Prostate gland (tissue), 2 donors: ENCODE data around the gene NINJ1. TPM values are rescaled to one million over a fixed set of nuclear protein-coding genes. Genes with fewer than 3 reads are reported as not detected.
A peak's percentile ranks its signal among the peaks of the same experiment; 100 is the strongest.

Experiments used
- DNase-seq: peaks from one replicate; pipeline ENCODE4 v3.0.0-alpha.2; 2019; ENCODE audit warnings: low spot score
- H3K27ac ChIP-seq, 2 donors: fragments of 200-600 bp; sonication (generic); 2 replicates each; pipeline ENCODE4 v1.5.1; 2017 to 2019
- H3K27me3 ChIP-seq: fragments of 200-600 bp; sonication (generic); replicated peaks from 2 replicates; pipeline ENCODE4 v1.5.1; 2019; ENCODE audit not compliant: insufficient read depth
- H3K36me3 ChIP-seq, 2 donors: fragments of 200-600 bp; sonication (generic); 1 replicate in 1 of 2; 2 replicates in 1 of 2; pipeline versions ENCODE4 v1.5.1 to v1.8.1; 2017 to 2019
- H3K4me1 ChIP-seq: fragments of 200-600 bp; sonication (generic); replicated peaks from 2 replicates; pipeline ENCODE4 v1.5.1; 2019
- H3K4me3 ChIP-seq, 2 donors: fragments of 200-600 bp; sonication (generic); 2 replicates each; pipeline ENCODE4 v1.5.1; 2017 to 2019
- H3K9me3 ChIP-seq: fragments of 200-600 bp; sonication (generic); 2 replicates; pipeline ENCODE4 v1.5.1; 2017
- POLR2A ChIP-seq: fragments of 450-650 bp; IDR thresholded peaks from one replicate; pipeline ENCODE4 v1.6.1; 2016; ENCODE audit warnings: antibody characterized with exemption, mild to moderate bottlenecking
- POLR2AphosphoS5 ChIP-seq: sonication (generic); formaldehyde crosslinking; IDR thresholded peaks from one replicate; pipeline ENCODE4 v1.6.1; 2017; ENCODE audit warnings: antibody characterized with exemption
- WGBS: methylation state at CpG from one replicate; pipeline ENCODE4 v1.1.5; 2018; 5-methylcytosine and 5-hydroxymethylcytosine counted together
- intact Hi-C: fragments of 100-400 bp; cut with DNase I; formaldehyde crosslinking; loops from one replicate; pipeline ENCODE4 v1.14.2; 2022
- total RNA-seq, 2 donors: library from RNA; depleted of rRNA; stranded (reverse); fragments of >200 nt; gene quantifications; one replicate each; pipeline ENCODE4 v1.1.0, GENCODE V29; 2016
- TF ChIP-seq, protein P1 (sequence below), 4 experiments: fragments of 200-600 bp in 2 of 4; fragments of 450-650 bp in 2 of 4; sonication (generic) in 2 of 4; IDR thresholded peaks; 1 replicate in 3 of 4; 2 replicates in 1 of 4; pipeline ENCODE4 v1.5.1; 2016 to 2019; ENCODE audit warnings: antibody characterized with exemption in 4 of 4, mild to moderate bottlenecking in 2 of 4, moderate library complexity in 2 of 4

The NINJ1 gene
- total RNA-seq, 2 donors from 2014 or later, result 139 to 183 TPM

DNA sequence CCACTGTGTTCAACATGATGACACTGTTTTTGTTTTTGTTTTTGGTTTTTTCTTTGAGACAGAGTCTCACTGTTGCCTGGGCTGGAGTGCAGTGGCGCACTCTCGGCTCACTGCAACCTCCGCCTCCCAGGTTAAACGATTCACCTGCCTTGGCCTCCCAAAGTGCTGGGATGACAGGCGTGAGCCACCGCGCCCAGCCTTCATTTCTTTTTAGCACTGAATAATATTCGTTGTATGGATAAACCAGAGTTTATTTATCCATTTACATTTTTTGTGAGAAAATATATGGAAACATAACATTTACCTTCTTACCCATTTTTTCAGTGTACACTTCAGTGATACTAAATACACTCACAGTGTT is 33.8 kb downstream of the NINJ1 start:
- H3K4me3 ChIP-seq, result no peak overlapping the region
- WGBS, result 95% methylated on average over 8 of the region's 8 CpGs
- H3K4me1 ChIP-seq, result peaks cover 11% of the 10 kb centered on the region
- H3K27me3 ChIP-seq, result no peaks in the 10 kb centered on the region
- H3K9me3 ChIP-seq, result no peaks in the 10 kb centered on the region
- H3K27ac ChIP-seq, result no peak overlapping the region
- intact Hi-C loops, result no loop called here
- H3K36me3 ChIP-seq, result no peaks in the 10 kb centered on the region
- no peak for DNase-seq
- TF ChIP-seq, protein P1, sequence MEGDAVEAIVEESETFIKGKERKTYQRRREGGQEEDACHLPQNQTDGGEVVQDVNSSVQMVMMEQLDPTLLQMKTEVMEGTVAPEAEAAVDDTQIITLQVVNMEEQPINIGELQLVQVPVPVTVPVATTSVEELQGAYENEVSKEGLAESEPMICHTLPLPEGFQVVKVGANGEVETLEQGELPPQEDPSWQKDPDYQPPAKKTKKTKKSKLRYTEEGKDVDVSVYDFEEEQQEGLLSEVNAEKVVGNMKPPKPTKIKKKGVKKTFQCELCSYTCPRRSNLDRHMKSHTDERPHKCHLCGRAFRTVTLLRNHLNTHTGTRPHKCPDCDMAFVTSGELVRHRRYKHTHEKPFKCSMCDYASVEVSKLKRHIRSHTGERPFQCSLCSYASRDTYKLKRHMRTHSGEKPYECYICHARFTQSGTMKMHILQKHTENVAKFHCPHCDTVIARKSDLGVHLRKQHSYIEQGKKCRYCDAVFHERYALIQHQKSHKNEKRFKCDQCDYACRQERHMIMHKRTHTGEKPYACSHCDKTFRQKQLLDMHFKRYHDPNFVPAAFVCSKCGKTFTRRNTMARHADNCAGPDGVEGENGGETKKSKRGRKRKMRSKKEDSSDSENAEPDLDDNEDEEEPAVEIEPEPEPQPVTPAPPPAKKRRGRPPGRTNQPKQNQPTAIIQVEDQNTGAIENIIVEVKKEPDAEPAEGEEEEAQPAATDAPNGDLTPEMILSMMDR (IDR thresholded peaks at IDR 0.05), result no peak
- TF ChIP-seq POLR2A (no peak), POLR2AphosphoS5 (no peak)

DNA sequence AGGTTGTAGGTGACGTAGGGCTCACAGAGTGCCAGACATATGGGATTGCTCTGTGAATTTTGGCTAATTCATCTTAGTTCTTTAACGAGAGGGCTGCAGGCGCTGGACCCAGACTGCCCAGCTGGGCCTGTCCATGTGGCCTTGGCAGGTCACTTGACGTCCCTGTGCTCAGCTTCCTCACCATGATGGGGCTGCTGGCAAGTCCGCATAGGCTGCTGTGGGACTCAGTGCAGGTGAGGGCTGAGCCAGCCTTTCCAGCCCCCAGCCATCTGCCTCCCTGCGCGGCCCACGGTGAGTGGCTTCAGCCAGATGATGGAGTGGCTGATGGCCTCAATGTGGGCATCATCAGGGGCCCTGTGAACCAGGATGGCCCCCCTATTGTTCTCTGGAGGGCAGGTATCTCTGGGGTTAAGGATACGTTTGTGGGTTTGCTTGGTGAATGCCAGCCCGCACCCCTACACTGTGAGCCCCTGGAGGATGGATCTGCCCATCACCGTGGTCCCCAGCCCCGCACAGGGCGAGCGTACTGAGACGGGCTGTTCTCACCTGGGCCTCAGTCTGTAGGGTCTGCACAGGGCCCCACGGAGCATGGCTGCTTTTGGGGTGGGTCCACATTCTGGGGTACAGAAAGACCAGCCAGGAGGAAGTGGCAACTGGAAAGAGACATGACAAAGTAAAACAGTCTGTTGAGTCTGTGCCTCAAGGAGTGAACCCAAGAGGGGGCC is 34.3 kb downstream of the NINJ1 start:
- intact Hi-C loops, result loop anchor here (5.0 to 10.0 kb wide), 3 partner anchors 33 to 465 kb away; partner anchors contain the start of gene NINJ1
- TF ChIP-seq, protein P1 (IDR thresholded peaks at IDR 0.05), result no peak
- TF ChIP-seq POLR2A (no peak), POLR2AphosphoS5 (no peak)
- DNase-seq, result no peak
- peak overlapping the region in 1 of 2 donors; percentile 90 for H3K27ac ChIP-seq
- H3K4me3 ChIP-seq, result no peak overlapping the region
- H3K4me1 ChIP-seq, result peaks cover 11% of the 10 kb centered on the region
- H3K9me3 ChIP-seq, result no peaks in the 10 kb centered on the region
- 87% methylated on average over 16 of the region's 16 CpGs for WGBS
- H3K27me3 ChIP-seq, result no peaks in the 10 kb centered on the region
- H3K36me3 ChIP-seq, result no peaks in the 10 kb centered on the region

DNA sequence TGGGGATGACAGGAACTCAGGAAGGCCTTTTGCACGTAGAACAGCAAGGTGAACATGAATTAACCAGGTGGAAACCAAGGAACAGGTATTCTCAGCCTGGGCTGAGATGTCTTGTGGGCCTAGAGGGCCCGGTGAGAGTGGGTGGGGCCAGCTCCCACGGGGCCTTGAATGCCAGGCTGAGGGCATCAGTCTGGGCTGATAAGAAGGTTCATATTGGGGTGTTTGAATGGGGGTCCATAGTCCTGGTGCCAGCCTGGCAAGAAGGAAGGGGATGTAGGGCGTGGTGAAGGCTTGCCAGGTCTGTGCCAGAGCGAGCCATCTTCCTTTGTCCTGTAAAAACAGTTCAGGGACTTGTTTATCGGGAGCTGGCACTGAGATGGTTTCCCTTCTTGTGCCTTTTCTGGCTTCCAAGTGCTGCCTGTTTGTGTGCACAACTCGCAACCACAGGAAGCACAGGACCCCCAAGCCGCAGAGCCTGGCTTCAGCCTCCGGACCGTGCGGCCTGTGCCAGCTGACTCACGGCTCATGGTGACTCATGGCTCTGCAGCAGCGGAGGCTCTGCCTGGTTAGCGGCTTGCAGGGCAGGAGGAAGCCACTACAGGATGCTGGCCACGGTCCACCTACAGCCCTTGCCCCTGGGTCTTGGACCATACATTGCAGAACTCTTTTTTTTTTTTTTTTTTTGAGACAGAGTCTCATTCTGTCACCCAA is 35.7 kb downstream of the NINJ1 start:
- Histone ChIP-seq H3K36me3 (no peaks in the 10 kb centered on the region), H3K4me1 (peaks cover 11% of the 10 kb centered on the region), H3K27ac (peak overlapping the region; percentile 90 to 94), H3K4me3 (peak overlapping the region in 1 of 2 donors; percentile 10), H3K9me3 (no peaks in the 10 kb centered on the region), H3K27me3 (no peaks in the 10 kb centered on the region)
- DNase-seq, result peak; percentile 82
- TF ChIP-seq POLR2AphosphoS5, result peak; percentile 79
- TF ChIP-seq POLR2A, result no peak
- TF ChIP-seq, protein P1 (IDR thresholded peaks at IDR 0.05), result peak in 1 of 4 experiments; percentile 4
- WGBS, result 18% methylated on average over 15 of the region's 15 CpGs
- intact Hi-C loops, result loop anchor here (5.0 to 10.0 kb wide), 3 partner anchors 34 to 466 kb away; partner anchors contain the start of gene NINJ1

DNA sequence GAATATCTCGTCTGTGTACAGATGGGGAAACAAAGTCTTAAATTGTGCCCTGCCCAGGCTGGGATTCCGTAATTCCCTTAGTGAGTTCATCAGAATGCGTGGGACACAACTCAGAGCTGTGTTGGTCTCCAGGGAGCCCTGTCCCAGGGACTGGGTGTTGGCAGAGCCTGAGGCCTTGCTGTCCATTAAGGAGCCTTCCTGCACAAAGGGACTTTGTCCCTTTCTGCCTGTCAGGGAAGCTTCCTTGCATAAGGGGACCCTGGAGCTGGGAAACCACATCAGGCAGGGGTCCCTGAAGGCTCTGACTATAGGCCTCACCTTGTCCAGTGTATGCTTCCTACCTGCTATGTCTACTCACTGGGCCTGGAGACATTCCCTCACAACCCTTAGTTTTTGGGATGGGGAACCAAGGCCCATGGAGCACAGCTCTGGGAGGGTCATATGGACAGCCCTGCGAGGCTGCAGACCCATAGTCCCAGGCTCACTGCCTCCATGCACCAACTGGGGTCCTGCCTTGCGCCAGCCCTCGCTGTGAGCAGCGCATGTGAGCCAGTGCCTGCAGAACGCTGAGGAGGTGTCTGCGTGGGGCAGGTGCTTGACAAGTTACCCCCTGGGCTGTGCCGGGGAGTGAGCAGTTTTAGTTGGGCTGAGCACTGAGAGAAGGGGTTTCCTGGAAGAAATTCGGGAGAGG is 36.4 kb downstream of the NINJ1 start:
- H3K4me1 ChIP-seq, result peaks cover 11% of the 10 kb centered on the region
- TF ChIP-seq POLR2A (no peak), POLR2AphosphoS5 (no peak)
- TF ChIP-seq, protein P1 (IDR thresholded peaks at IDR 0.05), result no peak
- no peaks in the 10 kb centered on the region for H3K9me3 ChIP-seq
- no peak for DNase-seq
- no peaks in the 10 kb centered on the region for H3K27me3 ChIP-seq
- H3K36me3 ChIP-seq, result no peaks in the 10 kb centered on the region
- no peak overlapping the region for H3K4me3 ChIP-seq
- WGBS, result 77% methylated on average over 11 of the region's 11 CpGs
- intact Hi-C loops, result loop anchor here (5.0 to 10.0 kb wide), 3 partner anchors 35 to 467 kb away; partner anchors contain the start of gene NINJ1
- H3K27ac ChIP-seq, result peak overlapping the region; percentile 90 to 94
